GM18951 (cell line): ENCODE measurements around the gene FABP3.

Experiments used
- POLR2A ChIP-seq: IDR thresholded peaks from 4 replicates; pipeline ENCODE4 v1.6.1; 2011; ENCODE audit warnings: mild to moderate bottlenecking; ENCODE audit not compliant: insufficient read length, insufficient read depth; ENCODE audit errors: extremely low read depth
- in situ Hi-C: fragments of 300-500 bp; cut with MboI; formaldehyde crosslinking; loops from one replicate; pipeline ENCODE4 v1.12.0; 2022; ENCODE audit warnings: low sequenced_read_pairs, mixed read lengths, inconsistent platforms; ENCODE audit not compliant: unreplicated experiment

The FABP3 gene

GRCh38 chr1:31373056-31373896 lies at the start of gene FABP3:
Gene FABP3 (minus strand): TSS chr1:31373076. CDS start chr1:31373014, 62 bp downstream.
- no peak for TF ChIP-seq POLR2A

DNA sequence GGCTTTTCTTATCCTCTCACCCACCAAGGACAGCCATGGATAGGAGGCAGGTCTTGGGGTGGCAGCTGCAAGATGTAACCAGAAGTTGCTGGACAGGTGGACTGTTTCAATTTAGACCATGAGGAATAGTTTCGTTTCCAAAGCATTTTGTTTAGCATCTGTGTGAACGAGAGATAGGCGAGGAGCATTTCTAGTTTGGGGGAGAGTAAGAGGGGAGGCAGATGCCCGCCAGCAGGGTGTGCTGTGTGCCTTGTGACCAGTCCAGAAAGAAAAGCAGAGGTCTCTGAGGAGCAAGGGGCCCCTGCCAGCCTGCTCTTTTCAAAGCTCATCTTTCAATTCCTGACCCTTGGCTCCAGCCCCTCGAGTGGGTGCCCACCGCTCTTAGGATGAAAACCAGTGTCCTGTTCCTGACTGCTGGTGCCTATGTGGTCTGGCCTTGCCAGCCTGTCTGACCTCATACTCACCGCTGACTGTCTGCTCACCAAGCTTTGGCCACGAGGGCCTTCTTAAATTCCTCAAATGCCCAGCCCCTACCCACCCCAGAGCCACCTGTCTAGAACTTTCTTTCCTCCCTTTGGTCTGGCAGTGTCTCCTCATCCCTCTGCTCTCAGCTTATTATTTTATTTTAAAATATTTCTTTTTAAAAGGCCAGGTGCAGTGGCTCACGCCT lies 48.6 kb upstream of the FABP3 start:
- no peak for TF ChIP-seq POLR2A
- in situ Hi-C loops: loop anchor here (10.0 kb wide), 1 partner anchor 123 kb away; no protein-coding TSS in a partner anchor

More at GRCh38 chr1:31373056-31373896, at the start of gene FABP3:
- in situ Hi-C loops: no loop called here

- in situ Hi-C loops: loop anchor here (10.0 kb wide), 1 partner anchor 124 kb away; no protein-coding TSS in a partner anchor
- TF ChIP-seq POLR2A: no peak
These were observed 47.8 kb upstream of the FABP3 start for GRCh38 chr1:31420716-31421115.

DNA sequence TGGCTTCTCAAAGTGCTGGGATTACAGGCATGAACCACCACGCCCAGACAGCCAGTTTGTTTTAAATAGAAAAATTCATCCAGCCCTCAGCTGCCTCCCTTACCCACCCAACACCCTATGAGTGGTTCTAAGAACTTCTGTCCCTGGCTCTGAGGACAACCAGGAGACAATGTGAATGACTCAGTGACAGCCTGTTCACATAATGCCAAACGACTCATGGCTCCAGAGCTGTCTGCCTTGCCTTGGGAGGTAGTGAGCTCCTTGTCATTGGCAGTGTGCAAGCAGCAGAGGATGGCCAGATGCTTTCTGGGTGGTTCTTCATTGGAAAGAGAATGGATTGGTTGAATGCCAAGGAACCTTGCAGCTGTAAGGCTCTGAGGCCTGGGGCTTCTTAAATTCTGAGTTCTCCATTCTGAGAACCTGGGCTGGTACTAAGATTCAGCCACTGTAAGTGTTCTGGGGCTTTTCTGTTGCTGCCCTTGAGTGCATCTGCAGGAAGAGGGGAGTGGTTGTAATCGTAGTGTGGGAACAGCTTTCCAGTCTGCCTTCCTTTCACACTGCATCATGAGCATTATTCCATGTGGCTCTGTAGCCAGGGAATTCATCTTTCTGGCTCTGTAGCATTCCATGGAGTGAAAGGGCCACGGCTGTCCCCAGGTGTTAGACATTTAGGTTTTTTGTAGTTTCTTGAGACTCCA lies 45.9 kb upstream of the FABP3 start:
- no peak for TF ChIP-seq POLR2A
- in situ Hi-C loops: no loop called here

GRCh38 chr1:31417148-31417547 lies 44.3 kb upstream of the FABP3 start:
- no peak for TF ChIP-seq POLR2A
- in situ Hi-C loops: no loop called here

DNA sequence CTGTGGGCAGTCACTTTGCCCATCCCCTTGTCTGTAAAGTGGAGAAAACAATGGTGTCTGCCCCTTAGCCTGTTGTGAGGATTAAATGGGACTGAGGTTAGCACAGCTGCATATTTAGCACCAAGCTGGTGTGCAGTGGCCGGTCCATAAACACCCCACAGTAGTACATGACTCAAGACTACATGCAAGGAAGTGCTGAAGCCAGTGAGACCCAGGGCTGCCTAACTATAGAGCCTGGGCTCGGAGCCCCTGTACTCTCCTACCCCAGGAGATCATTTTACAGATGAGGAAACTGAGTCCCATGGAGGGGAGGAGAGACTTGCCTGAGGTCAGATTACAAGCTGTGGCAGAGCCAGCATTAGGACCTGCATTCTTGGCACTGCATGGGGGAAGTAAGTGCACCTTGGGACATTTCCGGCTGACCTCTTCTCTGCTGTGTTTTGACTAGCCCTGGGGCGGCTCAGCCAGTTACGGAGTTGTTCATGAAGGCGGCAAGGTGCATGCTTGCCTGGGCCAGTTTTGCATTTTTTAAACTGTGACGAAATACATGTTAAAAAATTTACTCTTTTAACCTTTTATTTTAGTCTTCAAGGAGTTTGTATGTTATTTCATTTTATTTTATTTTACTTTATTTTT lies 43.3 kb upstream of the FABP3 start:
- in situ Hi-C loops: no loop called here

DNA sequence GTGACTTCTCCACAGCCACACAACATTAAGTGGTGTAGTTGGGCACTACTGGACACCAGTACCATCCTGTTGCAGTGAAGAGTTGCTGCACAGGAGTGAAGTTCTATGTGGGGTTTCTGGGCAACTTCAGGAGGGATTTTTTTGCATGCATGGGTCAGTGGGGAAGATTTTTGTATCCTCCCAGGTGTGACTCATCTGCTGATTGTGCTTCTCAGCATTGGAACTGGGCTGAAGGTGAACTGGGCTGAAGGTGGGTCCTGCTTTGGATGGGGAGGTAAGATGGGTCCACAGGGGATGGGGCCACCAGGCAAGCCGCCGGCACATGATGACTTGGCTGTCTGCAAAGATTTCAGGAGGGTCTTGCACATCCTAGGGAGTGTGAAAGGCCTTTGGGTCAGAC lies 42.8 kb upstream of the FABP3 start:
- in situ Hi-C loops: no loop called here
- no peak for TF ChIP-seq POLR2A

More for the DNA sequence above, 43.3 kb upstream of the FABP3 start:
- TF ChIP-seq POLR2A: no peak

DNA sequence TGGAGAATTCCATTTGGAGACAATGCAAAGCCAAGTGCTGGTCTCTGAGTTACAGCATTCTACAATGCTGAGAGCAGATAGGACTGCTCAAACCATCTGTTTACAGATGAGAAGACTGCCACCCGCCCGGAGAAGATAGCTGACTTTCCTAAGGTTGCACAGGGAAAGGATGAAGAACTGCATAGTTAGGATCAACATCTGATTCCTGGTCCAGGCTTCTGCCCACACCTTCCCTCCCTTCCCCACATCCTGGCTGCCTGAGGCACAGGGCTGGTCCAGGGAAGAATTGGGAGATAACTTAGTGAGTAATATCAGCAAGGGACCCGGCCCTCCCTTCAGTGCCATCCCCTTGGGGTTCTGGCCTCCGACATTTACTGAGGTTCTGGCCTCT lies 42.1 kb upstream of the FABP3 start:
- in situ Hi-C loops: no loop called here
- TF ChIP-seq POLR2A: no peak

DNA sequence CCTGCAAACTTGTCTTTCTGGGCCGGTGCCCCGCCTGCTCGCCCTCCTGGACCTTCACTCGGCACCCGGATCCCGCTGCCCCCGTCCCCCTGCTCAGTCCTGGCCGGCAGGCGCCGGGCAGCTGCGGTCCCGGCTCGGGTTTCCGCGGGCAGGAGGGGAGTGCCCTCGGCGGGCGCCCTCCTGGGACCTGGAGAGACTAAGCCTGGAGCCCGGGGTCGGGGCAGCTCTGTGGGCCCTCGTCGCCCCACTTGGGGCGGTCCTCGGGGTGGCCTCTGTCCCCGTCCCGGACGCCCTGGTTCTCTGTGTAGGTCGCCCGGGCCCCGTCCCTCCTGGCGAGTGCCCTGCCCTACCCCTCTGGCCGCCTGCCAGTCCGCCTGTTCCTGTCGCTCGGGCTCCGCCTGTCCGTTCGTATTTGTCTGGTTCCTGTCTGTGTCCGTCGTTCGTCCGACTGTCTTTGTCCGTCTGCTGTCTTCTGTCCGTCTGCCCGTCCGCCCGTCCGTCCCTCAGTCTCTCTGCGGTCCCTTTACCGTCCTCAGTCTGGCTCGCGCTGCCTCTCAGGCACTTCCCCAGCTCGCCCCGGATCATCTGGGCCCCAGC lies 40.6 kb upstream of the FABP3 start:
- in situ Hi-C loops: no loop called here
- TF ChIP-seq POLR2A: no peak

DNA sequence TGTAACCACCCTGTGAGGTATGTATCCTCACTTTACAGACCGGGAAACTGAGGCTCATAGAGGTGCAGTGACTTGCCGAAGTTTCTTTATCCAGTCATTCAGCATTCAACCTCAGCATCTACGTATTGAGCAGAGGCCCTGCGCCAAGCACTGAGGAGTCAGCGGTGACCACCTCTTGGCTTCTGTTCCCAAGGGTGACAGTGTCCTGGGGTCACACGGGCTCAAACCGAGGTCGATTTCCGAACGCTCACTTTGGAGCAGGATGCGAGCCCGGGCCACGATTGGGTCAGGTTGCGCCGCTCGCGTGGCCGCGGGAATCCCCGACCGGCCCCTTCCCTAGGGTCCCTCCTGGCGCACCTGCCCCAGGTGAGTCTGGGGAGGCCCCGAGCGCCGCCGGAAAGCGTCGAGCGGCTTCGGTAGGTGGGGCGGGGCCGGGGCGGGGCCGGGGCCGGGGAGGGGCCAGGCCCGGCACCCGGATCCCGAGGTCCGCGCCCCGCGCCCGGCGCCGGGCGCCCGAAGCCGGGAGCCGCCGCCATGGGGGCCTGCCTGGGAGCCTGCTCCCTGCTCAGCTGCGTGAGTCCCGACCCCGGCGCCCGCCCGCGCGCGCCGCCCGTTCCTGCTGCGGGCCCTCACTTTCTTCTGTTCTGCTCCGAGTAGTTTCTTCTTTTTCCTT lies 40.0 kb upstream of the FABP3 start, which contains the start of gene SERINC2:
SERINC2 (plus strand) TSS at position 482 of the 673 bp plus-strand sequence; CDS start at position 535, 53 bp downstream.
- in situ Hi-C loops: no loop called here
- TF ChIP-seq POLR2A: peak; percentile 34

- in situ Hi-C loops: no loop called here
- no peak for TF ChIP-seq POLR2A
These were observed 39.3 kb upstream of the FABP3 start for GRCh38 chr1:31412205-31412604.

DNA sequence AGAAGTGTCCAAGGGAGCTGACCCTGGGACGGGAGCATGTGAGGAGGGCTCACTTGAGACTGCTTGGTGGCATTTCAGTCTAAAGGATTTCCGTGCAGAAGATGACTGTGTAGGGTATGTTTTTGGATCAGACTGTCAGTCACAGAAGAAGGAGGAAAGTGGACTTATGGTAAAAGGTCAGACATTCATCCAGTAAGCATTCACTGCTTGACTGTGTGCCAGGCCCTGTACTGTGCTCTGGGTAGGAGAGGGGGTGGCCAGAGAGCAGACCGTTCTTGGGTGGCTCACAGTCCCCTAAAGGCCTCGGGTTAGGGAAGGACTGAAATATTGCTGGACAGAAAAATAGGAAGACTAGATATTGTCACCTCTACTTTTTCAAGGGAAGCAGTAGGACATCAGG lies 38.0 kb upstream of the FABP3 start:
- no peak for TF ChIP-seq POLR2A
- in situ Hi-C loops: no loop called here
